ENCODE measurements around the gene VIPR1. TPM values are rescaled to one million over a fixed set of nuclear protein-coding genes. Genes with fewer than 3 reads are reported as not detected.

Gene VIPR1
- total RNA-seq, 1 experiment from 2014 or later, result not detected

- DNase-seq (ENCODE audit: low read depth), result no peak
Observed at GRCh38 chr3:42493126-42493797, 9.2 kb upstream of the VIPR1 start.

GRCh38 chr3:42493798-42494151, 8.7 kb upstream of the VIPR1 start:
- no peak for DNase-seq (ENCODE audit: low read depth)

GRCh38 chr3:42495393-42495792, 7.0 kb upstream of the VIPR1 start:
- no peak for DNase-seq (ENCODE audit: low read depth)

GRCh38 chr3:42497009-42497731, 5.3 kb upstream of the VIPR1 start:
- DNase-seq (ENCODE audit: low read depth), result peak; percentile 80

- DNase-seq (ENCODE audit: low read depth), result no peak
Observed at GRCh38 chr3:42498034-42498433, 4.4 kb upstream of the VIPR1 start.

- no peak for DNase-seq (ENCODE audit: low read depth)
Observed at GRCh38 chr3:42498791-42499477, 3.5 kb upstream of the VIPR1 start.

- DNase-seq (ENCODE audit: low read depth), result no peak
Observed at GRCh38 chr3:42499478-42499871, 3.0 kb upstream of the VIPR1 start.

GRCh38 chr3:42500091-42500490, 2.4 kb upstream of the VIPR1 start:
- no peak for DNase-seq (ENCODE audit: low read depth)

- DNase-seq (ENCODE audit: low read depth), result no peak
Observed at GRCh38 chr3:42500909-42501308, 1.5 kb upstream of the VIPR1 start.

- DNase-seq (ENCODE audit: low read depth), result no peak
Observed at GRCh38 chr3:42501321-42501680, 1.1 kb upstream of the VIPR1 start.

GRCh38 chr3:42501681-42502428, 588 bp upstream of the VIPR1 start:
- DNase-seq (ENCODE audit: low read depth), result no peak

GRCh38 chr3:42503251-42503924, 945 bp downstream of the VIPR1 start:
- no peak for DNase-seq (ENCODE audit: low read depth)

GRCh38 chr3:42503957-42504333, 1.5 kb downstream of the VIPR1 start:
- DNase-seq (ENCODE audit: low read depth), result no peak

GRCh38 chr3:42504334-42505127, 2.1 kb downstream of the VIPR1 start:
- DNase-seq (ENCODE audit: low read depth), result no peak

- no peak for DNase-seq (ENCODE audit: low read depth)
Observed at GRCh38 chr3:42505128-42505848, 2.8 kb downstream of the VIPR1 start.

- DNase-seq (ENCODE audit: low read depth), result no peak
Observed at GRCh38 chr3:42505849-42506410, 3.5 kb downstream of the VIPR1 start.

GRCh38 chr3:42507252-42507651, 4.8 kb downstream of the VIPR1 start:
- DNase-seq (ENCODE audit: low read depth), result no peak

- DNase-seq (ENCODE audit: low read depth), result no peak
Observed at GRCh38 chr3:42507761-42508335, 5.4 kb downstream of the VIPR1 start.

GRCh38 chr3:42508562-42508961, 6.1 kb downstream of the VIPR1 start:
- no peak for DNase-seq (ENCODE audit: low read depth)

All from HT1080 (cell line).